GM13977 (cell line): ENCODE results near the gene AFAP1L1.

ENCODE experiments used
- DNase-seq: peaks from one replicate; pipeline ENCODE4 v3.0.0; 2012; ENCODE audit warnings: low spot score
- in situ Hi-C: fragments of 300-500 bp; cut with MboI; formaldehyde crosslinking; loops from one replicate; pipeline ENCODE4 v1.12.0; 2022; ENCODE audit warnings: low sequenced_read_pairs, low pct_unique_long_range_greater_than_20kb, mixed read lengths, inconsistent platforms; ENCODE audit not compliant: unreplicated experiment
- TF ChIP-seq, protein P1 (sequence below): IDR thresholded peaks from 2 replicates; pipeline ENCODE4 v1.5.1; 2012; ENCODE audit warnings: mild to moderate bottlenecking, control low read depth; ENCODE audit not compliant: insufficient read depth; ENCODE audit errors: extremely low read depth, missing control alignments

Gene AFAP1L1

GRCh38 chr5:149229298-149229937, 42.2 kb upstream of the AFAP1L1 start:
- TF ChIP-seq, protein P1, sequence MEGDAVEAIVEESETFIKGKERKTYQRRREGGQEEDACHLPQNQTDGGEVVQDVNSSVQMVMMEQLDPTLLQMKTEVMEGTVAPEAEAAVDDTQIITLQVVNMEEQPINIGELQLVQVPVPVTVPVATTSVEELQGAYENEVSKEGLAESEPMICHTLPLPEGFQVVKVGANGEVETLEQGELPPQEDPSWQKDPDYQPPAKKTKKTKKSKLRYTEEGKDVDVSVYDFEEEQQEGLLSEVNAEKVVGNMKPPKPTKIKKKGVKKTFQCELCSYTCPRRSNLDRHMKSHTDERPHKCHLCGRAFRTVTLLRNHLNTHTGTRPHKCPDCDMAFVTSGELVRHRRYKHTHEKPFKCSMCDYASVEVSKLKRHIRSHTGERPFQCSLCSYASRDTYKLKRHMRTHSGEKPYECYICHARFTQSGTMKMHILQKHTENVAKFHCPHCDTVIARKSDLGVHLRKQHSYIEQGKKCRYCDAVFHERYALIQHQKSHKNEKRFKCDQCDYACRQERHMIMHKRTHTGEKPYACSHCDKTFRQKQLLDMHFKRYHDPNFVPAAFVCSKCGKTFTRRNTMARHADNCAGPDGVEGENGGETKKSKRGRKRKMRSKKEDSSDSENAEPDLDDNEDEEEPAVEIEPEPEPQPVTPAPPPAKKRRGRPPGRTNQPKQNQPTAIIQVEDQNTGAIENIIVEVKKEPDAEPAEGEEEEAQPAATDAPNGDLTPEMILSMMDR: no peak
- in situ Hi-C loops: no loop called here
- no peak for DNase-seq

DNA sequence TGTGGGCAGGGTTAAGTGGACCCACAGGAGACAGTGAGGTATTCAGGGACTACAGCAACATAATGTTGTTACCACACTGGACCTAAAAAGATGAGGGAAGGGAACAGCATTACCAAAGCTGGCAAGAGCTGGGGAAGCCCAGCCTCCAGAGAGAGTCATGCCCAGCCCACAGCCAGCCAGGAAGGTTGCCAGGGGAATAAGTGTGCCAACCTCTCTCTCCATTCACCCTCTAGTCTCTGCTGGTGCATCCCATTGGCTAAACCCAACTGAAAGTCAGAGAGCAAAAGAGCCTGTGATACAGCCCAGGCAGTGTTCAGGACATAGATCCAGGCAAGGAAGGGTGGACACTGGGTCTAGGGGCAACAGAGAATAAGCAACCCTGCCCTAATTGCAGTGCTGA, 35.8 kb upstream of the AFAP1L1 start:
- in situ Hi-C loops: no loop called here
- TF ChIP-seq, protein P1: no peak
- no peak for DNase-seq

DNA sequence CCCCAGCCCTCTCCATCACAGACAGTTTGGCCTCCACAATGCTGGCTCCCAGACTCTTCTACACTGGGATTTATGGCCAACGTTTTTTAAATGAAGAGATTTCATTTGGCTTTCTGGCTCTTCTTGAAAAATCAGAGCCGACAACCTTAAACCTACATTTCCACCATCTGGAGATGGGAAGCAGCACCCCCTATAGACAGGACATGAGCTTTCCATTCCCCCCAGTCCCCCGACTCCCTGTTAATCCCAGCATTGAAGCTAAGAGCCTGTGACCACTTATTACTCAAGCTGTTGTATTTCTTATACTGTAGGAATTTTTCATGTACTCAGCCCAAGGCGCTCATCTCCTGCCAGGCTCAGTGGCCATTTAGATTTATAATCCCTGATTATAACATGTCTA, 34.0 kb upstream of the AFAP1L1 start:
- TF ChIP-seq, protein P1: no peak
- in situ Hi-C loops: no loop called here
- DNase-seq: no peak

- DNase-seq: no peak
- in situ Hi-C loops: no loop called here
- TF ChIP-seq, protein P1: no peak
Observed at GRCh38 chr5:149238540-149238939, 33.1 kb upstream of the AFAP1L1 start.

GRCh38 chr5:149239917-149240316, 31.7 kb upstream of the AFAP1L1 start:
- in situ Hi-C loops: no loop called here
- no peak for DNase-seq
- TF ChIP-seq, protein P1: no peak

- TF ChIP-seq, protein P1: no peak
- peak; percentile 24 for DNase-seq
- in situ Hi-C loops: no loop called here
Observed at GRCh38 chr5:149240354-149240998, 31.2 kb upstream of the AFAP1L1 start.
